Measurements from ENCODE around the gene CAP1.

- TF ChIP-seq, protein P1, sequence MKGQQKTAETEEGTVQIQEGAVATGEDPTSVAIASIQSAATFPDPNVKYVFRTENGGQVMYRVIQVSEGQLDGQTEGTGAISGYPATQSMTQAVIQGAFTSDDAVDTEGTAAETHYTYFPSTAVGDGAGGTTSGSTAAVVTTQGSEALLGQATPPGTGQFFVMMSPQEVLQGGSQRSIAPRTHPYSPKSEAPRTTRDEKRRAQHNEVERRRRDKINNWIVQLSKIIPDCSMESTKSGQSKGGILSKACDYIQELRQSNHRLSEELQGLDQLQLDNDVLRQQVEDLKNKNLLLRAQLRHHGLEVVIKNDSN (IDR thresholded peaks at IDR 0.05; ENCODE audit: borderline replicate concordance, extremely low read length, insufficient read depth, low read depth, low read length): peak; percentile 95
- no peak for TF ChIP-seq HDAC6 (IDR thresholded peaks at IDR 0.05; ENCODE audit: unreplicated experiment)
- TF ChIP-seq, protein P2, sequence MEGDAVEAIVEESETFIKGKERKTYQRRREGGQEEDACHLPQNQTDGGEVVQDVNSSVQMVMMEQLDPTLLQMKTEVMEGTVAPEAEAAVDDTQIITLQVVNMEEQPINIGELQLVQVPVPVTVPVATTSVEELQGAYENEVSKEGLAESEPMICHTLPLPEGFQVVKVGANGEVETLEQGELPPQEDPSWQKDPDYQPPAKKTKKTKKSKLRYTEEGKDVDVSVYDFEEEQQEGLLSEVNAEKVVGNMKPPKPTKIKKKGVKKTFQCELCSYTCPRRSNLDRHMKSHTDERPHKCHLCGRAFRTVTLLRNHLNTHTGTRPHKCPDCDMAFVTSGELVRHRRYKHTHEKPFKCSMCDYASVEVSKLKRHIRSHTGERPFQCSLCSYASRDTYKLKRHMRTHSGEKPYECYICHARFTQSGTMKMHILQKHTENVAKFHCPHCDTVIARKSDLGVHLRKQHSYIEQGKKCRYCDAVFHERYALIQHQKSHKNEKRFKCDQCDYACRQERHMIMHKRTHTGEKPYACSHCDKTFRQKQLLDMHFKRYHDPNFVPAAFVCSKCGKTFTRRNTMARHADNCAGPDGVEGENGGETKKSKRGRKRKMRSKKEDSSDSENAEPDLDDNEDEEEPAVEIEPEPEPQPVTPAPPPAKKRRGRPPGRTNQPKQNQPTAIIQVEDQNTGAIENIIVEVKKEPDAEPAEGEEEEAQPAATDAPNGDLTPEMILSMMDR (IDR thresholded peaks at IDR 0.05 in 2 of 3, conservative IDR thresholded peaks at IDR 0.05 in 1 of 3; ENCODE audit: control insufficient read depth in 2 of 3, extremely low read depth in 1 of 3, insufficient read depth in 1 of 3, low read depth in 3 of 3, low read length in 3 of 3): peak in 2 of 3 experiments; percentile 7 to 18; a peak in 2 of 6 replicates
- 0 out of 2 replicates have a peak, but pooled peaks have one; percentile 37 for TF ChIP-seq SMAD5 (IDR thresholded peaks at IDR 0.05; ENCODE audit: low read depth)
- no peak for TF ChIP-seq TCF12 (IDR thresholded peaks at IDR 0.05; ENCODE audit: low read depth, low read length)
- TF ChIP-seq EGR1 (IDR thresholded peaks at IDR 0.05; ENCODE audit: borderline replicate concordance in 1 of 2, low read depth in 2 of 2, low read length in 2 of 2): no peak
- TF ChIP-seq EZH2 (IDR thresholded peaks at IDR 0.05; ENCODE audit: borderline replicate concordance, control insufficient read depth, low read depth, low read length): no peak
- no peak for TF ChIP-seq CEBPB (IDR thresholded peaks at IDR 0.05; ENCODE audit: borderline replicate concordance in 1 of 2, low read depth in 2 of 2, low read length in 2 of 2)
- peak; percentile 95 for TF ChIP-seq POLR2A (IDR thresholded peaks at IDR 0.05; ENCODE audit: low read depth, low read length)
- TF ChIP-seq SMC3 (IDR thresholded peaks at IDR 0.05; ENCODE audit: borderline replicate concordance, low read length): no peak
- no peak for TF ChIP-seq NFXL1 (IDR thresholded peaks at IDR 0.05; ENCODE audit: borderline replicate concordance)
Observed at GRCh38 chr1:40096977-40097782, 56.7 kb downstream of the CAP1 start, which contains the start of gene PPT1.
